Measurements from ENCODE around the gene ZNF764. TPM values are rescaled to one million over a fixed set of nuclear protein-coding genes. Genes with fewer than 3 reads are reported as not detected.
A peak's percentile ranks its signal among the peaks of the same experiment; 100 is the strongest.

Gene ZNF764
- total RNA-seq, 1 donor, result 7.6 TPM

DNA sequence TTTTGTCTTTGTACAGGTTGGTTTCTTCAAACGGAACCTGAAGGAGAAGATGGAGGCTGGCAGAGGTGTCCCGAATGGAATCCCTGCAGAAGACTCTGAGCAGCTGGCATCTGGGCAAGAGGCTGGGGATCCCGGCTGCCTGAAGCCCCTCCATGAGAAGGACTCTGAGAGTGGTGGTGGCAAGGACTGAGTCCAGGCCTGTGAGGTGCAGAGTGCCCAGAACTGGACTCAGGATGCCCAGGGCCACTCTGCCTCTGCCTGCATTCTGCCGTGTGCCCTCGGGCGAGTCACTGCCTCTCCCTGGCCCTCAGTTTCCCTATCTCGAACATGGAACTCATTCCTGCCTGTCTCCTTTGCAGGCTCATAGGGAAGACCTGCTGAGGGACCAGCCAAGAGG, 36.7 kb downstream of the ZNF764 start:
- Histone ChIP-seq H3K79me2 (ENCODE audit: insufficient read depth, low read length) (no peaks in the 10 kb centered on the region), H3K4me2 (ENCODE audit: insufficient read depth, low read length) (no peak overlapping the region), H2AFZ (ENCODE audit: low read length) (no peak overlapping the region), H3K27me3 (ENCODE audit: insufficient read depth, low read length) (no peaks in the 10 kb centered on the region), H3K4me3 (ENCODE audit: insufficient read depth, low read length) (no peak overlapping the region), H3K9me3 (ENCODE audit: low read depth, low read length) (no peaks in the 10 kb centered on the region), H3K27ac (ENCODE audit: low read depth, low read length) (no peak overlapping the region), H3K36me3 (ENCODE audit: insufficient read depth, low read length) (peaks cover 10% of the 10 kb centered on the region), H4K20me1 (ENCODE audit: insufficient read depth, low read length) (no peaks in the 10 kb centered on the region), H3K4me1 (ENCODE audit: insufficient read depth, low read length) (no peaks in the 10 kb centered on the region)
- TF ChIP-seq, protein P1, sequence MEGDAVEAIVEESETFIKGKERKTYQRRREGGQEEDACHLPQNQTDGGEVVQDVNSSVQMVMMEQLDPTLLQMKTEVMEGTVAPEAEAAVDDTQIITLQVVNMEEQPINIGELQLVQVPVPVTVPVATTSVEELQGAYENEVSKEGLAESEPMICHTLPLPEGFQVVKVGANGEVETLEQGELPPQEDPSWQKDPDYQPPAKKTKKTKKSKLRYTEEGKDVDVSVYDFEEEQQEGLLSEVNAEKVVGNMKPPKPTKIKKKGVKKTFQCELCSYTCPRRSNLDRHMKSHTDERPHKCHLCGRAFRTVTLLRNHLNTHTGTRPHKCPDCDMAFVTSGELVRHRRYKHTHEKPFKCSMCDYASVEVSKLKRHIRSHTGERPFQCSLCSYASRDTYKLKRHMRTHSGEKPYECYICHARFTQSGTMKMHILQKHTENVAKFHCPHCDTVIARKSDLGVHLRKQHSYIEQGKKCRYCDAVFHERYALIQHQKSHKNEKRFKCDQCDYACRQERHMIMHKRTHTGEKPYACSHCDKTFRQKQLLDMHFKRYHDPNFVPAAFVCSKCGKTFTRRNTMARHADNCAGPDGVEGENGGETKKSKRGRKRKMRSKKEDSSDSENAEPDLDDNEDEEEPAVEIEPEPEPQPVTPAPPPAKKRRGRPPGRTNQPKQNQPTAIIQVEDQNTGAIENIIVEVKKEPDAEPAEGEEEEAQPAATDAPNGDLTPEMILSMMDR (IDR thresholded peaks at IDR 0.05; ENCODE audit: extremely low read depth, low read depth, low read length), result no peak
- DNase-seq (ENCODE audit: insufficient read length, low spot score, missing footprints), result no peak

DNA sequence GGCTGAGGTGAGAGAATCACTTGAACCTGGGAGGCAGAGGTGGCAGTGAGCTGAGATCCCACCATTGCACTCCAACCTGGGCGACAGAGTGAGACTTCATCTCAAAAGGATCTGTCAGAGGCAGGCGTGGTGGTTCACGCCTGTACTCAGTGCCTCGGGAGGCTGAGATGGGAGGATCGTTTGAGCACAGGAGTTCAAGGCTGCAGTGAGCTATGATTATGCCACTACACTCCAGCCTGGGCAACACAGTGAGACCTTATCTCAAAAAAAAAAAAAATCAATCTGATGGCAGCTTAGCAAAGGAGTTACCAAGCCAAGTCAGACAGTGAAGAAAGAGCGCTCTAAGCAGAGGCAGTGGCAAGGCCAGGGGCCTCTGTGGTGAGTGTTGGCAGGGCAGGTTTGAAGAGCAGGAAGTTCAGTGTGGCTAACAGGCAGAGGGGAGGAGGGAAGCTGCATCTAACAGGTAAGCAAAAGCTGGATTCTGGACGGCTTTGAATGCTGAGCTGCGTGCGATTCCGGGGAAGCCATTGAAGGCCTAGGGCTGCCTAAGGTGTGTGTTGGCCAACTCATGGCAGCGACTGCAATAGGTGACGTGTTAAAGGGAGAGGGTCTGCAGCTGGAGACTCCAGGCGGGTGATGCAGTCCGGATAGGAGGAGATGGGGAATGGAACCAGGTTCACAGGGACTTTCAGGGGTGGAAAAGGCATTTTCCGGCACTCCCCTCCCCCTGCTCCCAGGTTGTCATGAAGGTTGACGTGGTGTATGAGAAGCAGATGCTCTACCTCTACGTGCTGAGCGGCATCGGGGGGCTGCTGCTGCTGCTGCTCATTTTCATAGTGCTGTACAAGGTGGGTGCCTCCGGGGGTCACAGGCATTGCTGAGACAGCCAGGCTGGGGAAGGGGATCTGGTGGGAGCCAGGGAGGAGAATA, 38.8 kb downstream of the ZNF764 start:
- H3K9me3 ChIP-seq (ENCODE audit: low read depth, low read length), result no peaks in the 10 kb centered on the region
- H3K27me3 ChIP-seq (ENCODE audit: insufficient read depth, low read length), result no peaks in the 10 kb centered on the region
- peaks cover 2% of the 10 kb centered on the region for H3K36me3 ChIP-seq (ENCODE audit: insufficient read depth, low read length)
- no peak overlapping the region for H2AFZ ChIP-seq (ENCODE audit: low read length)
- TF ChIP-seq, protein P1 (IDR thresholded peaks at IDR 0.05; ENCODE audit: extremely low read depth, low read depth, low read length), result no peak
- no peaks in the 10 kb centered on the region for H3K4me1 ChIP-seq (ENCODE audit: insufficient read depth, low read length)
- no peak overlapping the region for H3K4me3 ChIP-seq (ENCODE audit: insufficient read depth, low read length)
- H3K27ac ChIP-seq (ENCODE audit: low read depth, low read length), result no peak overlapping the region
- H3K79me2 ChIP-seq (ENCODE audit: insufficient read depth, low read length), result no peaks in the 10 kb centered on the region
- DNase-seq (ENCODE audit: insufficient read length, low spot score, missing footprints), result no peak
- no peaks in the 10 kb centered on the region for H4K20me1 ChIP-seq (ENCODE audit: insufficient read depth, low read length)
- no peak overlapping the region for H3K4me2 ChIP-seq (ENCODE audit: insufficient read depth, low read length)

DNA sequence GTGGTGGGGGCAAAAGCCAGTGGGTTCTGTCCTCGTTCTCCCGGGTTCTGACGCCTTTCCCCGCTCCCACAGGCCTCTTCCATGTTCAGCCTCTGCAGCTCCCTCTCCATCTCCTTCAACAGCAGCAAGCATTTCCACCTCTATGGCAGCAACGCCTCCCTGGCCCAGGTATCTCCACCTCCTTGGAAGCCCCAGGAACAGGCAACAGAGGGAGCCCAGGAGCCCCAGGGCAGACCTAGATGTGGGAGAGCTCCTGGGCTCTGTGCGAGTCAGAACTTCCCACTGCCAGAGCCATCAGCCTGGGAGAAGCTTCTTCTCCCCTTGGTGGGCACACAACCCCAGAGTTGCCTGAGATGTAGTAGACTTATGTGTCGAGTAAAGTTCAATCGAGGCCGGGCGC, 39.6 kb downstream of the ZNF764 start:
- Histone ChIP-seq H4K20me1 (ENCODE audit: insufficient read depth, low read length) (no peaks in the 10 kb centered on the region), H3K4me1 (ENCODE audit: insufficient read depth, low read length) (no peaks in the 10 kb centered on the region), H3K79me2 (ENCODE audit: insufficient read depth, low read length) (no peaks in the 10 kb centered on the region), H3K27me3 (ENCODE audit: insufficient read depth, low read length) (no peaks in the 10 kb centered on the region), H2AFZ (ENCODE audit: low read length) (no peak overlapping the region), H3K27ac (ENCODE audit: low read depth, low read length) (no peak overlapping the region), H3K4me3 (ENCODE audit: insufficient read depth, low read length) (no peak overlapping the region), H3K4me2 (ENCODE audit: insufficient read depth, low read length) (no peak overlapping the region), H3K9me3 (ENCODE audit: low read depth, low read length) (no peaks in the 10 kb centered on the region), H3K36me3 (ENCODE audit: insufficient read depth, low read length) (no peaks in the 10 kb centered on the region)
- DNase-seq (ENCODE audit: insufficient read length, low spot score, missing footprints), result no peak
- TF ChIP-seq, protein P1 (IDR thresholded peaks at IDR 0.05; ENCODE audit: extremely low read depth, low read depth, low read length), result no peak

GRCh38 chr16:30515275-30515674, 42.9 kb downstream of the ZNF764 start:
- peak; percentile 42 for DNase-seq (ENCODE audit: insufficient read length, low spot score, missing footprints)
- no peak overlapping the region for H2AFZ ChIP-seq (ENCODE audit: low read length)
- H3K27ac ChIP-seq (ENCODE audit: low read depth, low read length), result no peak overlapping the region
- TF ChIP-seq, protein P1 (IDR thresholded peaks at IDR 0.05; ENCODE audit: extremely low read depth, low read depth, low read length), result no peak
- no peaks in the 10 kb centered on the region for H3K79me2 ChIP-seq (ENCODE audit: insufficient read depth, low read length)
- H3K9me3 ChIP-seq (ENCODE audit: low read depth, low read length), result no peaks in the 10 kb centered on the region
- H4K20me1 ChIP-seq (ENCODE audit: insufficient read depth, low read length), result no peaks in the 10 kb centered on the region
- peaks cover 5% of the 10 kb centered on the region for H3K27me3 ChIP-seq (ENCODE audit: insufficient read depth, low read length)
- no peak overlapping the region for H3K4me3 ChIP-seq (ENCODE audit: insufficient read depth, low read length)
- no peak overlapping the region for H3K4me2 ChIP-seq (ENCODE audit: insufficient read depth, low read length)
- no peaks in the 10 kb centered on the region for H3K36me3 ChIP-seq (ENCODE audit: insufficient read depth, low read length)
- H3K4me1 ChIP-seq (ENCODE audit: insufficient read depth, low read length), result no peaks in the 10 kb centered on the region
